NCI-H524 treated with DMSO at 0.1 percent for 48 hours (cell line): ENCODE measurements around the gene FAM76A.
"Not testable (repeated sequence)": the region's sequence is repeated elsewhere in the genome, so short reads cannot be mapped to it uniquely, and the experiment has no call there.

Experiments
- DNase-seq: peaks from one replicate; lab custom pipeline; 2025; lab: John Stamatoyannopoulos, UW

FAM76A gene

DNA sequence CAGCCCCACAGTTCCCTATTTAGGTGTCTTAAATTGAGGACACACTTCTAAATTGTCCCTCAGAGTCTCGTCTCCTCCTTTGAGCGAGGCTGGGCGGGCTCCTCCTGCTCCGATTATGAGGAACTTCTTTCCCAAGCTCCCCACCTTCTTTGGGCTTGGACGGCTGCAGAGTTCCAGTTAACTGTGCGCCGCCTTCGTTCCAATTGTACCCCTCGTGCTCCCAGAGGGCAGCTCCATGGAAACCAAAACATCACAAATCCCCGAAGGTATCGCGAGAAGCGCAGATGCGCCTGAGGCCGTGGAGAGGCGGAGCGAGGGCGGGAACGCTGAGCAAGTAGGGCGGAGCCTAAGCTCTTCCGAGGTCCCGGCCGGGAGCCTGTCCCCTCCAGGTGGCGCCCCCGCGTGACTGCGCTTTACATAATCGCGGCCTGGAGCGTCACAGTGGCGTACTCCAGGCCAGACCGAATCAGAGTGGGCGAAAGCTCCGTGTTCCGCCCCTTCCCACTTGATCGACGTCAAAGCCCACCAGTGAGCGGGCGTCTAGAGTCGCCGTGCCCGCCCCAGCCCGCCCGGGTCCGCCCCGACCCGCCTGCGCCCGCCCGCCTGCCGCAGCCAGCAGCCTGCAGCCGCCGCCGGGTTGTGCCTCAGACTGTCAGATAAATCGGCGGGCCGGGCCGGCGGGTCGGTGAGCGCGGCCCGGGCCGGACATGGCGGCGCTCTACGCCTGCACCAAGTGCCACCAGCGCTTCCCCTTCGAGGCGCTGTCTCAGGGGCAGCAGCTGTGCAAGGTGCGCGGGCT, at the start of gene FAM76A:
Gene FAM76A, plus strand, starts transcription at position 588 of the 799 bp plus-strand sequence. Its CDS starts 120 bp downstream, at position 708.
- DNase-seq, result peak; percentile 85

DNA sequence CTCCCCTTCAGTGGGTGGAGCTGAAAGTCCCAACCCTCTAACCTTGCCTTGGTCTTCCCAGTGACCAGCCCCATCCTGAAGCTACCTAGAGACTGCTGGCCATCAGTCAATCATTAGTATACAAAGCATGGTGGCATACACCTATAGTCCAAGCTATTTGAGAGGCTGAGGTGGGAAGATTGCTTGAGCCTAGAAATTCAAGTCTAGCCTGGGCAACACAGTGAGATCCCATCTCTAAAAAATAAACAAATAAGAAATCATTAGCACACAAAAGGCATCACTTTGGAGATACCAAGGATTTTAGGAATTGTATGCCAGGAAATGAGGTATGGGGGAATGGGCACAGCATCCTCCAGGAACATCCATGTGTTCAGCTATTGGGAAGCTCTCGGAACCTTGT, 49.4 kb upstream of the FAM76A start:
- no peak for DNase-seq

DNA sequence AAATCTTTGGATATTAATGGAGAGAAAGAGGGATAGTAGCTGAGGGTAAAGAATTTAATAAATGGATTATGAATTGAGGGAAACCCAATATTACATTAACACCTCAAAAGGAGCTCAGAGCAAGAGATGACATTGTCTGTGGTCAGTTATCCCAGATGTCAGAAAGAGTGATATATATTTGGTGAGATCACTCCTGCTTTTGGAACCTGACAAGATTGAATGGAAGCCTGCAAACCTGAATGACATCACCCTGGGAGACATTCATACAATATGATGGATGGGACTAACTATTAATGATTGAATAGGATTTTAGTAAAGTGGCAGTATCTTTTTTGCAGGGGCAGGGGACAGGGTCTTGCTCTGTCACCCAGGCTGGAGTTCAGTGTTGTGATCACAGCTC, 47.0 kb upstream of the FAM76A start:
- DNase-seq, result no peak

DNA sequence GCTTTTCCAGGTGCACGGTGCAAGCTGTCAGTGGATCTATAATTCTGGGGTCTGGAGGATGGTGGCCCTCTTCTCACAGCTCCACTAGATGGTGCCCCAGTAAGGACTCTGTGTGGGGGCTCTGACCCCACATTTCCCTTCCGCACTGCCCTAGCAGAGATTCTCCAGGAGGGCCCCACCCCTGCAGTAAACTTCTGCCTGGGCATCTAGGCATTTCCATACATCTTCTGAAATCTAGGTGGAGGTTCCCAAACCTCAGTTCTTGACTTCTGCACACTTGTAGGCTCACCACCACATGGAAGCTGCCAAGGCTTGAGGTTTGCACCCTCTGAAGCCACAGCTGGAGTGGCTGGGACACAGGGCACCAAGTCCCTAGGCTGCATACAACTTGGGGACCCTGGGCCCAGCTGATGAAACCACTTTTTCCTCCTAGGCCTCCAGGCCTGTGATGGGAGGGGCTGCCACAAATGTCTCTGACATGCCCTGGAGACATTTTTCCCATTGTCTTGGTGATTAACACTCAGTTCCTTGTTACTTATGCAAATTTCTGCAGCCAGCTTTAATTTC, 45.5 kb upstream of the FAM76A start:
- not testable (repeated sequence) for DNase-seq

DNA sequence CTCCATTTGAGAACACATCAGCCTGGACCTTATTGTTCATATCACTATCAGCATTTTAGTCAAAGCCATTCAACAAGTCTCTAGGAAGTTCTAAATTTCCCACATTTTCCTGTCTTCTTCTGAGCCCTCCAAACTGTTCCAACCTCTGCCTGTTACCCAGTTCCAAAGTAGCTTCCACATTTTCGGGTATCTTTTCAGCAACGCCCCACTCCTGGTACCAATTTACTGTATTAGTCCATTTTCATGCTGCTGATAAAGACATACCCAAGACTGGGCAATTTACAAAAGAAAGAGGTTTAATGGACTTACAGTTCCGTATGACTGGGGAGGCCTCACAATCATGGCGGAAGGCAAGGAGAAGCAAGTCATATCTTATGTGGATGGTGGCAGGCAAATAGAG, 44.2 kb upstream of the FAM76A start:
- not testable (repeated sequence) for DNase-seq

DNA sequence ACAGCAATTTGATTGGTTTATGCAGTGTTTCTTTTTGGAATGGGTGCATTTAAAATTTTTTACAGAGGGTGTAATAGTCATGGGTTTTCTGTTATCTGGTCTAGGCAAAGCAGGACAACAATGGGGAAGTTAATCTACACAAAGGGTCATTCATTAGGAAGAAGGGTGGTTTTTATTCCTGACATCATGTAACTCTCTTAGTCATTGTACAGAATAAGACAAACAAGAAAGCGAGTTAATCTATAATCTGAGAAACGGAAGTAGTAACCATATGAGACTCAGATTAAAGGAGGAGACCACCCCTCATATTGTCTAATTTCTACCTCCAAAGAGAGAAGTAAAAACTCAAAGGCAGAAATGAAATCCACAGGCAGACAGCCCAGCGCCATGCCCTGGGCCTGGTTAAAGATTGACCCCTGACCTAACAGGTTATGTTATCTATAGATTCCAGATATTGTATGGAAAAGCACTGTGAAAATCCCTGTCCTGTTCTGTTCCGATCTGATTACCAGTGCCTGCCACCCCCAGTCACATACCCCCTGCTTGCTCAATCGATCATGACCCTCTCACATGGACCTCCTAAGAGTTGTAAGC, 43.3 kb upstream of the FAM76A start:
- DNase-seq, result no peak

DNA sequence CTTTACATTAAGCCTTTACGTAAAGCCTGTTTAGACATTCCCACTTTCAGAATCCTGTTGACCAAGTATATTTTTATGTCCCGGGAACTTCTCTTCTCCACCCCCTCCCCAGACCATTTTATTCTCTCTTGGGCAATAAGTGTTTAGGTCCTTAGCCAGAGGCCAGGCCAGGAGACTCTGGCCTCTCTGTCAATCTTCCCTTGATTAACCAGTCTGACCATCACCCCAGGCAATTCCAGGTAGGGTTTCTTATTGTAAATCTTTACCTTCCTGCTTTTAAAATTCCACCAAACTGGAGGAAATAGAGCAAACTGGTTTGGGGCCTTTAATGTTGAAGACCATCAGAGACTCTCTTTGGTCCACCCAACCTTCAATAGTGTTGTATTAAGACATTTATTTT, 41.6 kb upstream of the FAM76A start:
- DNase-seq, result no peak

DNA sequence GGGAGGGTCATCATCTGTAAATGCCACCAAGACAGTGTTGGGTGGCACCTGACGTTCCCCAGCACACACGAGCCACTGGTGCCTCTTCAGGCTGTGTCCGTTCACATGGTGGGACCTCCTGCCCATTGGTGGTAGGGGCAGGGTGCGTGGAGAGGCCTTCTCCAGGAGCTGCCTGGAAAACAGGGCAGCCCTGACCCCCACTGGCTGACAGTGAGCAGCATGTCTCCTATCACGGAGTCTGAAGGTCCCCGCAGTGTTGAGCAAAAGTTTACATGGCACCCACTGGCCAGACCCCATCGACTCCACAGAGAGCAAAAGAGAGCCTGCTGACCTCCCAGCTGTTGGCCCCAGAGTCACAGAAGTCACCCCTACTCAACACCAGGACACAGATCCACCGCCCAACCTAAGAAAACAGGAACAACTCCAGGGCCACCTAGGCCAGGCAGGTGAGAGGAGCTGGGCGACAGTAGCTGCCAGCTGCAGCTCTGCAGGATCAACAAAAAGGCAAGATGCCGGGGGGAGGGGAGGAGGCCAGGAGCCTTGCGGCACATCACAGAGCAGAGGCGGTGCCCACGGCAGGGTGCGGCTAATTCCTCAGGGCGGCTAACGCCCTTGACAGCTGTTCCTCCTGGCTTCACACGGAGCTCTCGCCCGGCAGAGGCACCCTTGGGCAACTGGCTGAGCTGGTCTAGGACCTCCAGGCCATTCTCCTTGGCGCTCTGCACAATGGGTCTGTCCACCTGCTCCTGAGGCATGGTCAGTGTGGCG, 39.4 kb upstream of the FAM76A start:
- peak; percentile 61 for DNase-seq

DNA sequence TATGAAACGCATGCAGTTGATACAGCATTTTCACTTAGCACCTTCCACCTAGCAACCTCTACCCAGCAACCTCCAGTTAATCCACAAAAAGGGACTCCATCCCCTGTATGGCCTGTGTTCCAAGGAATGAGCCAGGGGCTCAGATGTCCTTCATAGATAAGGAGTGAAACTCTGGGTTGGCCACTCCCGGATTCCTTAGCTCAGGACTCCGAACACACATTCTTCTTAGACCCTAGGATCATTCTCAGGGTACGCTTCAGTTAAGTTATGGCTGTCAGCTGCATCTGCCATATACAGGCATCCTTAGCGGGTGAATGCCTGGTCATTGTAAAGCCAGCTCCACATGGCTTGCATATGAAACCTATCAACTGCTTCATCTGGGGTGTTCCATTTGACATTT, 37.9 kb upstream of the FAM76A start:
- DNase-seq, result no peak

DNA sequence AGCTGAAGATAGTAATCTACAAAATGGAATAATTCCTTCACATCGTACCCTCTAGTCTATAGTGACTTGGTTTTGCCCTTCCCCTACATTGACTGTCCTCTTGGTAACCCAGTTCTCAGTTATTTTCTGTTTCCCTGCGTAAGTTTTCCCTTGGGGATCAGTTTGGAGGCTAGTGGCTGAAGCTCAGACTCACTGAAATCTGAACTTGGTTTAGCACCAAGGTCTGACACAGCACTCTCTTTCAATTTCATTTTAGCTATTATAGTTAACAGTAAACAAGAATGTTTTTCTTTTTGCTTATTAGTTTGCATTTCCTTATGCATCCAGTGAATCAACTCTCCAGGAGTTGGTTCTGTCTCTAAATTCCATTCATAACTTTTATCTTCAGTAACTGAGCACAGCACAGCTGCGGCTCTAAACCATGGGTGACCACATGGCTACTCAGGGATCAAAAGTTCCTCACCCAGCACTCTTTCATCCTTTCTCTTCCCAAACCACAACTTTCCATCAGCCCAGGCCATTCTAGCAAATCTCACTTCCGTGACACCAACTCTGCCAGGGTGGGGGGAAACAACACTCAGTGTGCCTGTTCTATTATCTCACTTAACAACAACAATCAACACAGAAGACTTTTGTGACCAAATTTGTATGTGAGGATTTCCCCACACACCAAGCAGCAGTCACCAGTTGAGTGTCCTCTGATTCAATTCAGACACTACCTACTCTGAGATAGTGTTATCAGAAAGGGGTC, 36.2 kb upstream of the FAM76A start:
- DNase-seq, result no peak

DNA sequence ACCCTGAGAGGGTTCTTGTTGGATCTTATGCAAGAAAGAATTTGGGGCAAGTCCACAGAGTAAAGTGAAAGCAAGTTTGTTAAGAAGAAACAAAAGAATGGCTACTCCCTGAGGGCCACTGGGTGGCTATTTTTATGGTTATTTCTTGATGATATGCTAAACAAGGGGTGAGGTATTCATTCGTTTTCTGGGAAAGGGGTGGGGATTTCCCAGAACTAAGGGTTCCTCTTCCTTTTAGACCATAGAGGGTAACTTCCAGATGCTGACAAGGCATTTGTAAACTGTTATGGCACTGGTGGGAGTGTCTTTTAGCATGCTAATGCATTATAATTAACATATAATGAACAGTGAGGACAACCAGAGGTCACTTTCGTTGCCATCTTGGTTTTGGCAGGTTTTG, 35.6 kb upstream of the FAM76A start:
- no peak for DNase-seq

DNA sequence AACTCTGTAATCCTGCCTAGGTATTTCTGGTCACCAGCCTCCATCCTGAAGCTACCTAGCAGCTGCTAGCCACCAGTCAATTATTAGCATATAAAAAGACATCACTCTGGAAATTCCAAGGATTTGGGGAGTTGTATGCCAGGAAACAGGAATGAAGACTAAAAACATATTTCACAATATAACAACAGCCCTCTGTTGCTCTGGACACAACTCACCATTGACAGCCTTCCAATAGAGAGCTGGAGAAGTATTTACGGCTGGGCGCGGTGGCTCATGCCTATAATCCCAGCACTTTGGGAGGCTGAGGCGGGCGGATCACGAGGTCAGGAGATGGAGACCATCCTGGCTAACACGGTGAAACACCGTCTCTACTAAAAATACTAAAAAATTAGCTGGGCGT, 28.9 kb upstream of the FAM76A start:
- not testable (repeated sequence) for DNase-seq

DNA sequence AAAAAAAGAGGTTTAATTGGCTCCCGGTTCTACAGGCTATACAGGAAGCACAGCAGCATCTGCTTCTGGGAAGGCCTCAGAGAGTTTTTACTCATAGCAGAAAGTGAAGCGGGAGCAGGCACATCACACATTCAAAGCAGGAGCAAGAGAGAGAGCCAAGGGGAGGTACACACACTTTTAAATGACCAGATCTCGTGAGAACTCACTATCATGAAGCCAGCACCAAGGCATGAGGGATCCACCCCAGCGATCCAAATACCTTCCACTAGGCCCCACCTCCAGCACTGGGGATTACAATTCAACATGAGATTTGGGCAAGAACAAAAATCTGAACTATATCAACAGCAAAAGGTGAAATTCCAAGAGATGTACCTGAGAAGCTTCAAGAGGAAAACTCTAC, 20.8 kb upstream of the FAM76A start:
- no peak for DNase-seq

DNA sequence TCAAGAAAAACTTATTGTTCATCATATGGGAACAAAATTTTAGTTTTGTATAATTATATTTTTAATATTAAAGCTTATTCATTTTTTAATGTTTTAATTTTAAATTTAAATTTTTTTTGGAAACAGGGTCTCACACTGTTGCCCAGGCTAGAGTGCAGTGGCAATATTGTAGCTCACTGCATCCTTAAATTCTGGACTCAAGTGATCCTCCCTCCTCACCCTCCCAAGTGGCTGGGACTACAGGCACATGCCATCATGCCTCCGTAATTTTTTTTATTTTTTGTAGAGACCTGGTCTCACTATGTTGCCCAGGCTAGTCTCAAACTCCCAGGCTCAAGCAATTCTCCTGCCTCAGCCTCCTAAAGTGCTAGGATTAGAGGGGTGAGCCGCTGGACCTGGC, 20.2 kb upstream of the FAM76A start:
- no peak for DNase-seq

DNA sequence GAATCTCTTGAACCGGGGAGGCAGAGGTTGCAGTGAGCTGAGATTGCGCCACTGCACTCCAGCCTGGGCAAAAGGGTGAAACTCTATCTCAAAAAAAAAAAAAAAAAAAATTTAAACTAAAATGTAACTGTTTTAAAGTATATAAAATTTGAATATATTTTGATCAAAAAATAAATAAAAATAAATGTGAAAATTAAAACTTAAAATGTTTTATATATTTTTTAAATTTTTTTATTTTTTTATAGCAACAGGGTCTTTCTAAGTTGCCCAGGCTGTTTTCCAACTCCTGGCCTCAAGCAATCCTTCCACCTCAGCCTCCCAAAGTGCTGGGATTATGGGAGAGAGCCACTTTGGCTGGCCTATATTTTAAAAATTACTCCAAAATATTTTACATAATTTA, 15.2 kb upstream of the FAM76A start:
- no peak for DNase-seq

DNA sequence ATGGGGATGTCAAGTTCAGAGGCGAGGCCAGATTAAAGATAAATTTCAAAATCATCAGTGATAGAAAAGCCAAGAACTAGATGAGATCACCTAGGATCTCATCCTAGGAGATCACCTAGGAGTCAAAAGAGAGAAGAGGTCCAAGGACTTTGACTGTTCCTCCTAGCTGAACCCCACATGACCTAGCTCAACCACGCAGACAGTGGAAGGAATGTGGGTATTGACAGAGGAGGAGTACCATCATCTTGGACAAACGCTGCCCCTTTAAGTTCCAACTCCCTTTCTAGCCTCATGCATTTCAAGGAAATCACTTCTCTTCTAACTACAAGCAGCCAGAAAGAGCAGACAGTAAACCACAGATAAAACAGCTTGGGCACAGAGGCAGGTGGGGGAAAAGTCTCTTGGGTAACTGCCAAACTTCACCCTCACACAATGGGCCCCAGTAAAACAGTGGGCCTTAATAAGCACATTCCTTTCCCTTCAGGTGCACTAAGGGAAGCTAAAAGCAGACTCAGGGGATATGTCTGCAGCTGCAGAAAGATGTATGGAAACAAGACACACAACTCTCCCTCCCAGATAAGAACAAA, 12.5 kb upstream of the FAM76A start:
- no peak for DNase-seq

DNA sequence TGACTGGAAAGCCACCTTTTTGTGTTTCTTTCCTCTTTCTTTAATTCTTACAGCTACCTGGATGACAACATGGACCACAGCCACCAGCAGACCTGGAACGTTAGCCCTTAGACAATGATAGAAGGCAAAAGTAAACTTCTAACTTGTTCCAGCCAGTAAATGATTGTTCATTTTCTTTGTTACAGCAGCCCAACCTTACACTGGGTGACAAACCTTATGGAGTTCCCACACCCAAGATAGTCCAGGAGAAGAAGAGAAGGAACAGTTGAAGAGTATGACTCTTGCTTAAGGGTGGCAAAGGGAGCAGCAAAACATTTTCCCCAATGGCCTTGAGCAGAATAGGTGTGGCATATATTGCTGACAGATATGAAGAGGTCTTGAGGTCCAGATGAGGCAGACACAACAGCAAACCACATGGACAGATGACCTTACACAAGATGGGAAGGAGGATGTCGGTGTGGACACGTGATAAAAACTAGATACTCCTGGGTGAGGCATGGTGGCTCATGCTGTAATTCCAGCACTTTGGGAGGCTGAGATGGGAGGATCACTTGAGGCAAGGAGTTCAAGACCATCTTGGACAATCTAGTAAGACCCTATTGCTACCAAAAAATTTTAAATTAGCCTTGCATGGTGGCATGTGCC, 11.8 kb upstream of the FAM76A start:
- no peak for DNase-seq

DNA sequence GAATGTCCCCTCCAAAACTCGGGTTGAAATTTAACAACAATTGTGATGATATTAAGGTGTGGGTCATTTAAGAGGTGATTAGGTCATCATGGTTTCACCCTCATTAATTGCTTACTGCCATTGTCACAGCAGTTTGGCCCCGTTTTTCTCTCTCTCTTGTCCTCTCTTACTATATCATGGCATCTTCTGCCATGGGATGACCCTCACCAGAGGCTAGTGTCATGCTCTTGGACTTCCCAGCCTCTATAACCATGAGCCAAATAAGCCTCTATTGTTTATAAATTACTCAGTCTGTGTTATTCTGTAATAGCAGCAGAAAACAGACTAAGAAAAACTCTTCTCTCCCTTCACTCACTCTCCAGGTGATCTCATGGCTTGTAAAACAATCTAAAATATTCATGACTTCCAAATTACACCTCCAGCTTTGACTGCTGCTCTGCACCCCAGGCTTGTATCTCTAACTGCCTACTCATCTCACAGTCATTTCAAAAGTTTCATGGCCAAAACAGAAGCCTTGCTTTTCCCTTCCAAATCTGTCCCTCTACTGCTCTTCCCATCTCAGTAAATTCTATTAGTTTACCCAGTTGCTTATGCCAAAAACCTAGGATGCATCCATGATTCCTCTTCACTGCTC, 9.4 kb upstream of the FAM76A start:
- no peak for DNase-seq

DNA sequence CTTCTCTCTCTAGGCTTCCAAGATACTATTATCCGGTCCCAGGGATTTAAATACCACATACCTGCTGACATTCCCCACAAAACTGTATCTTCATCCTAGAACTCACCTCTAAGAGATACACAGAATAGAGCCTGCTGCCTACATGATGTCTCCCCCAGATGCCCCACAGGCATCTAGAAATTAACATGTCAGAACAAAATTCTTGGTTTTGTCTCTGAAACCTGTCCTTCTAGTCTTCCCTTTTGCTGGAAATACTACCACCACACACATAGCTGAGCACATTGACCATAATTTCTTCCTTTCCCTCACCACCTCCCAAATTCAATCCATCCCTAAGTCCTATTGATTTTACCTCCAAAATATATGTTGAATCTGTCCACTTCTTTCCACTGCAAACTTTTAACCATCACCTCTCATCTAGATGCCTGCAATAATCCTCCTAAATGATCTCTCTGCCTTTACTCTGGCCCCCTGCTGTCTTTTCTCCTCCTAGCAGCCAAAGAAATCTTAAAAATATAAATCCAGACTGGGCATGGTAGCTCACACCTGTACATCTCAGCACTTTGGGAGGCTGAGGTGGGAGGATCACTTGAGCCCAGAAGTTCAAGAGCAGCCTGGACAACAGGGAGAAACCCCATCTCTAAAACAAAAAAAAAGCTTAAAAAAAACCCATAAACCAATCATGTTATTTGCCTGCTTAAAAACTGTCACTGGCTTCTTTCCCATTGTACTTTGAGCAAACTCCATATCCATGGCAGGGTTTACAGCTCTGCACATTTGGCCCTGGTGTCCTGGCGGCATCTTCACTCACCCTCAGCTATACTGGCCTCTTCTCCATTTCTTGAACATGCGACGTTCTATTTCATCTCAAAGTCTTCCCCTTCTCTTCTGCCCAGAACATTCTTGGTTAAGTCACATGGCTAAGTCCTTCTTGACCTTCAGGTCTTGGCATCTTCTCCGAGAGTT, 6.2 kb upstream of the FAM76A start:
- DNase-seq, result peak; percentile 0
